Measurements from ENCODE around the gene LCAT. TPM values are rescaled to one million over a fixed set of nuclear protein-coding genes. Genes with fewer than 3 reads are reported as not detected.
A peak's percentile ranks its signal among the peaks of the same experiment; 100 is the strongest.
"Not testable (repeated sequence)": the region's sequence is repeated elsewhere in the genome, so short reads cannot be mapped to it uniquely, and the experiment has no call there.

Gene LCAT
- total RNA-seq, 1 experiment from 2014 or later: 6.7 TPM

- no peaks in the 10 kb centered on the region for H3K36me3 ChIP-seq (replicated peaks; ENCODE audit: control insufficient read depth, insufficient read depth, low read length)
- peaks cover 1% of the 10 kb centered on the region; the same call in 1 of the 2 replicates for H3K27me3 ChIP-seq (ENCODE audit: control insufficient read depth, insufficient read depth, low read length)
- H3K4me3 ChIP-seq (ENCODE audit: insufficient read depth, low read depth, low read length): no peak overlapping the region
- DNase-seq: no peak
Observed at GRCh38 chr16:67976205-67976604, 32.3 kb upstream of the LCAT start.

GRCh38 chr16:67975321-67976105 is 31.6 kb upstream of the LCAT start:
- H3K27me3 ChIP-seq (ENCODE audit: control insufficient read depth, insufficient read depth, low read length): peaks cover 1% of the 10 kb centered on the region; the same call in 1 of the 2 replicates
- DNase-seq: no peak
- H3K36me3 ChIP-seq (replicated peaks; ENCODE audit: control insufficient read depth, insufficient read depth, low read length): no peaks in the 10 kb centered on the region
- H3K4me3 ChIP-seq (ENCODE audit: insufficient read depth, low read depth, low read length): no peak overlapping the region

- DNase-seq; H3K27me3 ChIP-seq (ENCODE audit: control insufficient read depth, insufficient read depth, low read length); H3K36me3 ChIP-seq (replicated peaks; ENCODE audit: control insufficient read depth, insufficient read depth, low read length); H3K4me3 ChIP-seq (ENCODE audit: insufficient read depth, low read depth, low read length): not testable (repeated sequence)
Observed at GRCh38 chr16:67972285-67972684, 28.4 kb upstream of the LCAT start.

- H3K27me3 ChIP-seq (ENCODE audit: control insufficient read depth, insufficient read depth, low read length): no peaks in the 10 kb centered on the region
- no peaks in the 10 kb centered on the region for H3K36me3 ChIP-seq (replicated peaks; ENCODE audit: control insufficient read depth, insufficient read depth, low read length)
- H3K4me3 ChIP-seq (ENCODE audit: insufficient read depth, low read depth, low read length): no peak overlapping the region
- DNase-seq: no peak
Observed at GRCh38 chr16:67971111-67971510, 27.2 kb upstream of the LCAT start.

GRCh38 chr16:67969254-67970039 is 25.5 kb upstream of the LCAT start:
- DNase-seq: peak; percentile 91
- Histone ChIP-seq H3K27me3 (ENCODE audit: control insufficient read depth, insufficient read depth, low read length) (no peaks in the 10 kb centered on the region), H3K36me3 (replicated peaks; ENCODE audit: control insufficient read depth, insufficient read depth, low read length) (no peaks in the 10 kb centered on the region; the same call in 1 of the 2 replicates), H3K4me3 (ENCODE audit: insufficient read depth, low read depth, low read length) (peak overlapping the region; percentile 64)

- no peaks in the 10 kb centered on the region for H3K27me3 ChIP-seq (ENCODE audit: control insufficient read depth, insufficient read depth, low read length)
- H3K4me3 ChIP-seq (ENCODE audit: insufficient read depth, low read depth, low read length): peak within 1 kb of the TSS; percentile 92
- no peaks in the 10 kb centered on the region; the same call in 1 of the 2 replicates for H3K36me3 ChIP-seq (replicated peaks; ENCODE audit: control insufficient read depth, insufficient read depth, low read length)
- peak; percentile 99 for DNase-seq
Observed at GRCh38 chr16:67968400-67969253, 24.7 kb upstream of the LCAT start, which contains the start of gene SLC12A4. SLC12A4 (minus strand) TSS chr16:67968637; CDS start chr16:67968553, 84 bp downstream.

GRCh38 chr16:67967958-67968399 is 24.1 kb upstream of the LCAT start:
- Histone ChIP-seq H3K27me3 (ENCODE audit: control insufficient read depth, insufficient read depth, low read length) (no peaks in the 10 kb centered on the region), H3K4me3 (ENCODE audit: insufficient read depth, low read depth, low read length) (peak overlapping the region; percentile 92), H3K36me3 (replicated peaks; ENCODE audit: control insufficient read depth, insufficient read depth, low read length) (peaks cover 4% of the 10 kb centered on the region)
- peak; percentile 89 for DNase-seq

- Histone ChIP-seq H3K36me3 (replicated peaks; ENCODE audit: control insufficient read depth, insufficient read depth, low read length) (peaks cover 10% of the 10 kb centered on the region), H3K27me3 (ENCODE audit: control insufficient read depth, insufficient read depth, low read length) (no peaks in the 10 kb centered on the region), H3K4me3 (ENCODE audit: insufficient read depth, low read depth, low read length) (peak overlapping the region; percentile 92)
- DNase-seq: no peak
Observed at GRCh38 chr16:67967183-67967957, 23.4 kb upstream of the LCAT start.

- peak overlapping the region; percentile 8; the same call in 1 of the 2 replicates for H3K4me3 ChIP-seq (ENCODE audit: insufficient read depth, low read depth, low read length)
- DNase-seq: peak; percentile 82
Observed at GRCh38 chr16:67966549-67967182, 22.7 kb upstream of the LCAT start.

GRCh38 chr16:67965668-67966548 is 22.0 kb upstream of the LCAT start:
- Histone ChIP-seq H3K36me3 (replicated peaks; ENCODE audit: control insufficient read depth, insufficient read depth, low read length) (peaks cover 24% of the 10 kb centered on the region), H3K27me3 (ENCODE audit: control insufficient read depth, insufficient read depth, low read length) (no peaks in the 10 kb centered on the region), H3K4me3 (ENCODE audit: insufficient read depth, low read depth, low read length) (no peak overlapping the region)
- no peak for DNase-seq

More at GRCh38 chr16:67966549-67967182, 22.7 kb upstream of the LCAT start:
- Histone ChIP-seq H3K27me3 (ENCODE audit: control insufficient read depth, insufficient read depth, low read length) (no peaks in the 10 kb centered on the region), H3K36me3 (replicated peaks; ENCODE audit: control insufficient read depth, insufficient read depth, low read length) (peaks cover 17% of the 10 kb centered on the region)

GRCh38 chr16:67964477-67965131 is 20.7 kb upstream of the LCAT start:
- Histone ChIP-seq H3K36me3 (replicated peaks; ENCODE audit: control insufficient read depth, insufficient read depth, low read length) (peaks cover 31% of the 10 kb centered on the region), H3K27me3 (ENCODE audit: control insufficient read depth, insufficient read depth, low read length) (no peaks in the 10 kb centered on the region), H3K4me3 (ENCODE audit: insufficient read depth, low read depth, low read length) (no peak overlapping the region)
- no peak for DNase-seq

GRCh38 chr16:67963662-67964321 is 19.9 kb upstream of the LCAT start:
- Histone ChIP-seq H3K36me3 (replicated peaks; ENCODE audit: control insufficient read depth, insufficient read depth, low read length) (peaks cover 36% of the 10 kb centered on the region), H3K27me3 (ENCODE audit: control insufficient read depth, insufficient read depth, low read length) (no peaks in the 10 kb centered on the region), H3K4me3 (ENCODE audit: insufficient read depth, low read depth, low read length) (peak overlapping the region; percentile 42)
- DNase-seq: peak; percentile 96

All from H7 (cell line).